SH-SY5Y (cell line): Measurements from ENCODE around the gene ADNP.

ENCODE experiments used
- GATA2 ChIP-seq: IDR thresholded peaks from 2 replicates; pipeline ENCODE4 v1.6.1; 2011; ENCODE audit warnings: mild to moderate bottlenecking, low read depth, low read length
- GATA3 ChIP-seq: IDR thresholded peaks from 2 replicates; pipeline ENCODE4 v1.6.1; 2011; ENCODE audit warnings: low read depth, mild to moderate bottlenecking, low read length, moderate library complexity

DNA sequence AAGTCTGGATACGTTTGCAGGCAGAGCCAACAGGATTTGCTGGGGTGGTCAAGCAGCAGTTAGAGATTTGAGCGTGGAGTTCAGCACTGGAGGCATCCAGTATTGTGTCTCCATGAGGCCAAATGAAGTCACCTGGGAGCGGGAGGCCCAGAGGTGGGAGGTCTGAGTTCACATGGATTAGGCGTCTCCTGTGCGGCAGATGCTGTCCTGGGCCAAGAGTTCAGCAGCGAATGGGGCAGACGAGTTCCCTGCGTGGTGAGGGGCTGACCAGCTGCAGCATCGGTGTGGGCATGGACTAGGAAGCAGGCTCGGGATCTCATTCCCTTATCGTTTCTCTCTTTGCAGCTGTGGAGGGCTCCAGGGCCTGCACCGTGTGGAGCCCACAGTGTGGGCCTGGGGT is 70.2 kb downstream of the ADNP start:
- TF ChIP-seq GATA2, result no peak
- no peak for TF ChIP-seq GATA3
